DOHH2 (cell line): ENCODE measurements around the gene RANBP10.

ENCODE experiments used
- CTCF ChIP-seq: fragments of 200-600 bp; sonication (generic); IDR thresholded peaks from one replicate; pipeline ENCODE4 v1.5.1; 2014; ENCODE audit warnings: antibody characterized with exemption, mild to moderate bottlenecking, low read depth, low read length; ENCODE audit not compliant: poor library complexity, severe bottlenecking
- EZH2phosphoT487 ChIP-seq: fragments of 200-600 bp; sonication (generic); IDR thresholded peaks from 2 replicates; pipeline ENCODE4 v1.6.1; 2017; ENCODE audit warnings: borderline replicate concordance, mild to moderate bottlenecking, antibody characterized with exemption, low read length, moderate library complexity, mixed read lengths

- no peak for TF ChIP-seq CTCF
- TF ChIP-seq EZH2phosphoT487: no peak
These were observed at the start of gene RANBP10, which contains the start of gene TSNAXIP1 for GRCh38 chr16:67806428-67807147.
